Limb (tissue), 2 donors: ENCODE results near the gene ATP8A2.
"Not testable (repeated sequence)": the region's sequence is repeated elsewhere in the genome, so short reads cannot be mapped to it uniquely, and the experiment has no call there.

Experiments used
- DNase-seq, 2 donors: peaks; one replicate each; pipeline ENCODE4 v3.0.0-alpha.2; 2016; ENCODE audit errors: extremely low spot score in 2 of 2

ATP8A2 gene

GRCh38 chr13:25462301-25463125 lies 90.7 kb downstream of the ATP8A2 start:
- DNase-seq, result no peak

DNA sequence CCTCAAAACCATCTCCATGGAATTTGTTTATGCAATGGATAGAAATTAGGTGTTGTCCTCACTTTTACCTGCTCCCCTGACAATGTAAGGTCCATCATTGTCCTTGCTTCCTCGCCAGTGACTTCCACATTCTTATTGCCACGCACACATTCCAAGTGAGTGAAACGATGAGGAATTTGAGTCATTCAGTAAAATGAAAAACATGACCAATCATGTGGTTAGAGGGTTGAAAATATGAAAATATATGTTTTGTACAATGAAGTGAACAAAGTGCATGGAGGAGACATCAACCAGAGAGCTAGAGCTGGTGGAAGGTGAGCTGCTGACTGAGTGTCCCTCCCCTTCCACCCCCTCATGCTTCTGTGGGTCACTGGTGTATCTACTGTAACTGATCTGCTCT lies 91.7 kb downstream of the ATP8A2 start:
- no peak for DNase-seq

GRCh38 chr13:25466880-25467279 lies 95.1 kb downstream of the ATP8A2 start:
- no peak for DNase-seq

- peak in 1 of 2 donors; percentile 82 for DNase-seq
Measured at GRCh38 chr13:25468325-25469168, 96.8 kb downstream of the ATP8A2 start.

DNA sequence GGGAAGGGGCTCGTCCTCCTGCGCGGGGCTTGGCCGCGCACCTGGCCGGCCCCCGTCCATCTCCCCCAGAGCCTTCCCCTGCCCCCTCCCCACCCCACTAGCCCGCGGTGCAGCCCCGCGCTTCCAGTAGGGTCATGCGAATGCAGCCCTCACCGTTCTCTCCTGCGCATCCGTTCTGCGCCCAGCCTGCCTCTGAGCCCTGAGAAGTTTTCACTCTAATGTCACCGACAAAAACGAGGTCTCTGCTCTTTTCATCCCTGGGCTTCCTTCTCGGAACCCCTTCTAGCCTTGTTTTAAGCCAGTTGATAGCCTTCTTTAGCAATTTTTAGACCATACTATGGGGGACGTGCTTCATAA lies 97.4 kb downstream of the ATP8A2 start:
- DNase-seq, result no peak

DNA sequence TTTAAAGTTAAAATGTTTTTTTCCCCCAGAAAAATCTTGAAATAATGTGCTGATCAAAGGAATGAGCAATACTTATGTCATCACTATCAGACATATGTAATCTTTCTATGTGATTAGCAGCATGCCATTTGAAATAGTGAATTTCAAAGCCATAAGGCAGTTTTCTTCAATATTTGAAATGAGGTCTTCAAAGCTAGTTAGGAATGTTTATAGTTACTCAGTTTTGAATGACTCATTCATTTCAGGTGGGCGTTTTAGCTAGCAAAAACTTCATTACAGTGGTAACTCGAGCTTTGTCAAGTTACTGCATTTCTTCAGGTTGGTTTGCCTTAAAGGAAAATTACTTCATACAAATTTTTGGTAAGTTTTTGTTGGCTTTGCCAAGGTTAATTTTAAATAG lies 102.1 kb downstream of the ATP8A2 start:
- no peak for DNase-seq

DNA sequence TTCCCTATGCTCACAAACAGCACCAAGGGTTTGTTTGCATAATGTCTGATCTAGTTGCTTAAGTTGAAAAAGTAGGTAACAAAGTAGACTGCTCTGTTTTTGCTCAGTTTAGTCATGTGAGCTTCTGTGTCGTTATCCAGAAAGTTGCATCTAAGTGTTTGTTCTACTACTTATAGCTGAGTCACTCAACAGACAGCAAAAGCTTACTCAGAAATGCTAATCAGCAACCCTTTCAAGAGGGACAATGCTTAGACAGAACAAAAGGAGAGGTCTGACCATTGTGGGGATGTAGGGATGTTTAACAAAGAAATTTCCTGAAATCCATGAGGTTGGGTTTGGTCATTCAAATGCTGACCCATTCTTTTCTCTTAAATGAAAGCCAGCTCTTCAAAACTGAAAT lies 106.4 kb downstream of the ATP8A2 start:
- no peak for DNase-seq

DNA sequence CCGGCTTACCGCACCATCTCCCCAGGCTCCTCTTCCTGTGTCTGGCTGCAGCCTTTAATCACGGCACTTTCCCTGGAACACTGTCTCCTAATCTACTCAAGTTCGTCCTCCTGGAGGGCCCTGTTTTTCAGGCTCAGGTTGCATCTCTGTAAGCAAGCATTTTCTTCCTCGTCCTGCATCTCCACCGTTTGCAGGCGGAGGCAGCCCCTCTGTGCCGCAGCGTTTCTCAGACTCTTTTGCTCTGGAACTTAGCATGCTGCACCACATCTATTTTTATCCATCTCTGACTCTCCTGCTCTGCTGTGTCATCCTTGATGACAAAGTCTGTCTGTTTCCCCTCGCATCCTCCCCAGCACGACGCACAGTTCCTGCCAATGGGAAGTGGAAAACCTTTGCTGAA lies 117.5 kb downstream of the ATP8A2 start:
- DNase-seq, result no peak

DNA sequence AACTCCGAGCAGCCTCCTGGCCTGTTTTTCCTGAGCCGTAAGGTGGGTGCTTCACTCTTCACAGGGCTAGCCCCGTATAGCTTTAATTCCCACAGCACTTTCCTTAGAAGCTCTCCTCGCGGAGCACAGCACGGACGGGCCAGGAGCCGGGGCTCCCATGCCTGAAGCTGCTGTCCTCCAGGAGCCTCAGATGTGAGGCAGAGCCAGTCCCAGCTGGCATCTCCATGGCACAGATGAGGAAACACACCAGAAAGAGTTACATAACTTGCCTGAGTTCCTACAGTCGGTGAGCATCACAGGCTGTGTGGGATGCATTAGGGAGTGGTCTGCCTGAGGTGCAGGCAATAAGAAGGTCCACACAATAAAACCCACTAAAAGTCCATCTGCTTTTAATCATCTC lies 118.5 kb downstream of the ATP8A2 start:
- DNase-seq, result no peak

- no peak for DNase-seq
Measured at GRCh38 chr13:25493931-25494640, 122.3 kb downstream of the ATP8A2 start.

DNA sequence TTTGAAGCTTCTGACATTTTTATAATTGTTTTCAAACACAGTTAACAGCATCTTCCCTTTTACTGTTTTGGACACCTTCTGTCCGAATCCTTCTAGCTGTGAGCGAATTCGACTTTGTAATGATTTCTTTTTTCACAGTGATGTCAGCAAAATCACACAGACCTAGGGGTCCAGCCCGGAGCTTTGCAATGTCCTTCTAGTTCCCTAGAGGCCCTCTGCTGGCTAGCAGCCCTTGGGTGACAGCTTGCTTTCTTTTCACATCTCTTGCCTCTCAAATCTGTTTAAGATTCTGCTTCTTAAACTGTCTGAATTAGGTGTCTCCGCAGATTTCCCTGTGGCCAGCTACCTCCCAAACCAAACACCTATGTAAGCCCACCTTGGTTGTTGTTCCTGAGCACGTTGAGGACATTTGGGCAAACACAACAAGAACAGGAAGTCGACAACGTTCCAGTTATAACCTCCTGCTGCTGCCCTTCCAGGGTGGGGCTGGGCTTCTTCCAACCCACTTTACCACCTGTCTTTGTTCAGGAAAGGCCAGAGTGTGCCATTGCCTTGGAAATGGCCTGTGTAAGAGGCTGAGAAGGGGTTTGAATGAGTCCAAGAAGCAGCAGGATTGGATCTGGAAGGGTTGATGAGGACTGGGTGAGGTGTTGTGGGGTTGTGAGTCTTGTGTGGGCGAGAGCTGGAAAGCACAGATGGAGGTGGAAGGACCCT lies 123.1 kb downstream of the ATP8A2 start:
- DNase-seq, result no peak

DNA sequence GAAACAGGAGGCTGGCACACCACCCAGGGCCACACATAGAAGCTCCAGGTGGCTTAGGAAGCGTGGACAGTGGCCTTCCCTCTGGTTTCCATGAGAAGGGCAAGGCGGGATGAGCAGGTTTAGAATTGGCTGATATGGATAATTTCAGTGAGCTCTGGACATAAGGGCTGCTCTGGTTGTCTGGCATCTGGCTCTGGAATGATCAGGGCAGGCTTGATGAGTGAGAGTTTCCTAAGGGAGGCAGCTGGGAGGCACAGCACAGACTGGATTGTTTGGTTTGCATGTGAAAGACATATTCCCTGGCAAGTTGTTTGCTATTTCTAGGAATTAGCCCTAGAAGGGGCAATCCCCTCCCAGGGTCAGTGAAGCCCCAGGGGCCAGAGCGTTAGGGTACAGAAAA lies 129.5 kb downstream of the ATP8A2 start:
- no peak for DNase-seq

- DNase-seq, result no peak
Measured at GRCh38 chr13:25502031-25502430, 130.3 kb downstream of the ATP8A2 start.

DNA sequence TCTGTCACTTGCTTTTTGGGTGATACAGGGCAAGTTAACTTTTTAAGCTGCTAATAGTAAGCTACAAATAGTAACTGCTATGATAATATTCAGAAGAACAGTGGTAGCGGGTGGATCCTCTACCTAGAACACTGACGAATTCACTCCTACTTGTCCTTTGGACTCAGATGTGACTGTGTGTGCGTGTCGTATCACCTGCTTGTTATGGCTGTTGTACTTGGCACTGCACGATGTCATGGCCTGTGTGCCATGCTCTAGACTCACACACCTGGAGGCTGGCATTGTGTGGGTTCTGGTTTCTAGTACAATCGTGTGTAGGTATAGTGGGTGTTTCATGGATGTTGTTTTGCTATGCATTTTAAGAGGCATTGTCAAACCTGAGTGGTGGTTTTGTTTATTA lies 130.8 kb downstream of the ATP8A2 start:
- no peak for DNase-seq

DNA sequence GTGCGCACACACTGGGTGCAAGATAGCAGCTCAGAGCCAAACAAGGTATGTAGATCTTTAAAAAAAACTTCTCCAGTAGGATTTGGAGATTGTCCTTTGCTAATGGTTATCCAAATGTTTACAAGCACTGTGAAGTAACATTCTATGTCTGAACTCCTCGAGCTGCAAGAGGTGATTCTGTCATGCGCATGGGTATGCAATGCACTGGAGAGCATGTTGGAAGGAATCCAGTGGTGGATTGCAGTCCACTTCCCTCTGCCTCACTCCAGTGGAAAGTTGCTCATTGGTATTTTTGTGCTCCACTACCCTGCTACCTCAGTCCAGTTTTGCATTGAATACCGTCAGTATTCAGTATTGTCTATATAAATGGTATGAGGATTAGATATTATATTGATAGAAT lies 132.1 kb downstream of the ATP8A2 start:
- no peak for DNase-seq

- no peak for DNase-seq
Measured at GRCh38 chr13:25507841-25508240, 136.1 kb downstream of the ATP8A2 start.

DNA sequence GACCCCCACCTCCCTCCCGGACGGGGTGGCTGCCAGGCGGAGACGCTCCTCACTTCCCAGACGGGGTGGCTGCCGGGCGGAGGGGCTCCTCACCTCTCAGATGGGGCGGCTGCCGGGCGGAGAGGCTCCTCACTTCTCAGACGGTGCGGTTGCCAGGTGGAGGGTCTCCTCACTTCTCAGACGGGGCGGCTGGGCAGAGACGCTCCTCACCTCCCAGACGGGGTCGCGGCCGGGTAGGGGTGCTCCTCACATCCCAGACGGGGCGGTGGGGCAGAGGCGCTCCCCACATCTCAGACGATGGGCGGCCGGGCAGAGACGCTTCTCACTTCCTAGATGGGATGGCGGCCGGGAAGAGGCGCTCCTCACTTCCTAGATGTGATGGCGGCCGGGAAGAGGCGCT lies 141.3 kb downstream of the ATP8A2 start:
- DNase-seq, result not testable (repeated sequence)

GRCh38 chr13:25518441-25518840 lies 146.7 kb downstream of the ATP8A2 start:
- DNase-seq, result no peak

DNA sequence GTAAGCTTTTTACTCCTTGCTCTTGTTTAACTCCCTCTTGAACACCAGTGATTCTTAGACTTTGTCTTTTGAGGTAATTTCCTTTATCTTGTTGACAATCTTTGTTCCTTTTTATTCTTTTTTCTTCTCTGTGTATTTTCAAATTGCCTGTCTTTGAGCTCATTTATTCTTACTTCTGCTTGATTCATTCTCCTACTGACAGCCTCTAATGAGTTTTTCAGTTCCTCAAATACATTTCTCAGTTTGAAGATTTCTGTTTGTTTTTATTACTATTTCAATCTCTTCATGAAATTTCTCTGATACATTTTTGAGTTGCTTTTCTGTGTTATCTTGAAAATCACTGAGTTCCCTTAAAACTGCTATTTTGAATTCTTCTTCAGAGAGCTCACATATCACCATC lies 154.1 kb downstream of the ATP8A2 start:
- no peak for DNase-seq

DNA sequence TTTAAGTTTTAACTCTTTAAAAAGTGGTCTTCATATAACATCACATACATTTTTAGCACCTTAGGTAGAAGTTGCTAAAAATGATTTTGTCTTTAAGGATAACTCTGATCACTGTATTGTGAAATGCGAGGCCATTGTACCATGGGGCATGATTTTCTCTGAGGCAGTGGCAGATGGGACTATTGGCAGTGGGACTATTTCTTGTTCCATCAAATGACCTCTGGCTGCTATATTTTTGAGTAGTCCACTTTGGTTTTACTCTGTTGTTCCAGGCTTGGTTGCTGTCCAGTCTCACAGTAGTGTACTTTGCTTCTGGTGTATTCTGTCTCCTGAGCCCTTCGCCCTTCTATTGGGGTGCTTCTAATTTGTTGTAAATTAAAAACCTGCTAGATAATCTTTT lies 156.5 kb downstream of the ATP8A2 start:
- DNase-seq, result no peak

DNA sequence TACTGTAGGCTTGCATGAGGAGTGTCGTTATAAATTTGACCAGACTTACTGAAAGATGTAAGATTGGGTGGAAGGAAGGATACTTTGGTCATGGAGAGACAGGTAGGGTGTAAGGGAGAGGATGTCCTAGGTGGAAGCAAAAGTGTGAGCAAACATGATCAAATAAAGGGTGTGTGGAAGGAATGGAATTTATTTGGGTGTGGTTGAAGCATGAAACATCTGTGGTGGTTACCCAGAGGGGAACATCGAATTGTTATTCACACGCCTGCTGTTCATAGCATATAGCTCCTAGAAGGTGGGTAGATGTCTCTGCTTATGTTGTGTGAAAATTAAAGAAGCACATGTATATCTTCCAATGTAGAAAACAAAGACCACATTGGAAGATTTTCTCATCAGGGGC lies 157.7 kb downstream of the ATP8A2 start:
- DNase-seq, result no peak

DNA sequence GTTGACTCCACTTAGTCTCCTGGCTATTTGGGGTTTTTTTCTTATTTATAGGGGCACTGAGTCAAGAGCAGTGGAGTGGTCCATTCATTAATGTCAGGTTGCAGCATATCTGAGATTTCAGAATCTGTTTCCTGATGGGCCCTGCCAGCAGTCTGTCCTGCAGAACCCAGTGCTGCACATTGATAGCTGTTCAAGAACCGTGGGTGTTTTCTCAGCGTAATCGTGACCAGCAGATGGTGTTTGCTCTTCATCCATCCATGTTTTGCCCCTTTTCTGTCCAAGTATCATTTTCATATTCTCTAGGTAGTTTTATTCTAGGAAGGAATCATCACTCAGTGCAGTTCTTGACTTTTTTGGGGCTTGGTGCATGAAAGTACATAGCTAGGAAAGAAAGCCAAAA lies 166.5 kb downstream of the ATP8A2 start:
- no peak for DNase-seq
